Transverse colon (tissue), 3 donors: ENCODE measurements around the gene RTN4.
"Not testable (repeated sequence)": the region's sequence is repeated elsewhere in the genome, so short reads cannot be mapped to it uniquely, and the experiment has no call there.

Experiments used
- CTCF ChIP-seq, 5 experiments: fragments of 200-600 bp in 3 of 5; fragments of 450-650 bp in 2 of 5; sonication (generic) in 3 of 5; IDR thresholded peaks; 1 replicate in 2 of 5; 2 replicates in 3 of 5; pipeline ENCODE4 v1.5.1; 2016 to 2017; ENCODE audit warnings: antibody characterized with exemption in 5 of 5, inconsistent platforms in 3 of 5, mild to moderate bottlenecking in 2 of 5, moderate library complexity in 1 of 5
- POLR2A ChIP-seq: fragments of 450-650 bp; IDR thresholded peaks from one replicate; pipeline ENCODE4 v1.6.1; 2016; ENCODE audit warnings: antibody characterized with exemption, mild to moderate bottlenecking, moderate library complexity

DNA sequence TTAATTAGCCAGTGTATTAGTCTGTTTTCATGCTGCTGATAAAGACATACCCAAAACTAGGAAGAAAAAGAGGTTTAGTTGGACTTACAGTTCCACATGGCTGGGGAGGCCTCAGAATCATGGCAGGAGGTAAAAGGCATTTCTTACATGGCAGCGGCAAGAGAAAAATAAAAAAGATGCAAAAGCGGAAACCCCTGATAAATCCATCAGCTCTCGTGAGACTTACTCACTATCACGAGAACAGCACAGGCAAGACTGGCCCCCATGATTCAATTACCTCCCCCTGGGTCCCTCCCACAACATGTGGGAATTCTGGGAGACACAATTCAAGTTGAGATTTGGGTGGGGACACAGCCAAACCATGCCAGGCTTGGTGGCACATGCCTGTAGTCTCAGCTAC, 41.4 kb upstream of the RTN4 start:
- not testable (repeated sequence) for TF ChIP-seq CTCF (IDR thresholded peaks at IDR 0.05); POLR2A
